A673 (cell line): Measurements from ENCODE around the gene S100A9. TPM values are rescaled to one million over a fixed set of nuclear protein-coding genes. Genes with fewer than 3 reads are reported as not detected.

Experiments used
- BruUV-seq: library from RNA; stranded (reverse); fragments of 400-500 nt; replicated peaks from 2 replicates; lab custom pipeline; 2021; lab: Mats Ljungman, UMichigan
- CTCF ChIA-PET: fragments of 300-600 bp; sonication (Branson Sonifier 250); formaldehyde crosslinking; loops from one replicate; lab custom pipeline; 2022; ENCODE audit warnings: antibody characterized with exemption; lab: Charles Lee
- POLR2A ChIA-PET: fragments of 300-600 bp; sonication (Branson Sonifier 250); formaldehyde crosslinking; loops from one replicate; lab custom pipeline; 2022; ENCODE audit warnings: antibody characterized with exemption; ENCODE audit not compliant: low non-redundant PET; lab: Charles Lee
- DNase-seq: peaks from one replicate; pipeline ENCODE4 v3.0.0-alpha.2; 2015; ENCODE audit warnings: low spot score
- H3K27ac ChIP-seq: fragments of 200-600 bp; sonication (generic); 2 replicates; pipeline ENCODE4 v1.5.1; 2016; ENCODE audit warnings: mixed run types, low read depth, mild to moderate bottlenecking, mixed read lengths, antibody characterized with exemption, low read length; ENCODE audit not compliant: poor library complexity, severe bottlenecking
- H3K27me3 ChIP-seq: fragments of 200-600 bp; sonication (generic); replicated peaks from 2 replicates; pipeline ENCODE4 v1.6.1; 2017; ENCODE audit warnings: mixed run types, low read depth, mild to moderate bottlenecking, mixed read lengths, antibody characterized with exemption, low read length; ENCODE audit not compliant: insufficient read depth, poor library complexity
- H3K36me3 ChIP-seq: fragments of 200-600 bp; sonication (generic); 2 replicates; pipeline ENCODE4 v1.6.1; 2016; ENCODE audit warnings: mixed run types, mild to moderate bottlenecking, mixed read lengths, antibody characterized with exemption, low read length; ENCODE audit not compliant: insufficient read depth, poor library complexity, severe bottlenecking
- H3K4me1 ChIP-seq: fragments of 200-600 bp; sonication (generic); 2 replicates; pipeline ENCODE4 v1.6.1; 2017; ENCODE audit warnings: mixed run types, mild to moderate bottlenecking, mixed read lengths, antibody characterized with exemption, low read length; ENCODE audit not compliant: insufficient read depth, poor library complexity, severe bottlenecking
- H3K4me3 ChIP-seq: fragments of 200-600 bp; sonication (generic); 2 replicates; pipeline ENCODE4 v1.5.1; 2016; ENCODE audit warnings: low read depth, mixed run types, mild to moderate bottlenecking, mixed read lengths, low read length; ENCODE audit not compliant: poor library complexity, severe bottlenecking
- H3K9me3 ChIP-seq: fragments of 200-600 bp; sonication (generic); 2 replicates; pipeline ENCODE4 v1.6.1; 2016; ENCODE audit warnings: mixed run types, low read depth, mild to moderate bottlenecking, mixed read lengths, antibody characterized with exemption, low read length; ENCODE audit not compliant: poor library complexity, severe bottlenecking
- EZH2 ChIP-seq: fragments of 200-600 bp; sonication (generic); IDR thresholded peaks from 2 replicates; pipeline ENCODE4 v1.6.1; 2017; ENCODE audit warnings: borderline replicate concordance, low read depth, mild to moderate bottlenecking, mixed read lengths, antibody characterized with exemption, low read length; ENCODE audit not compliant: poor library complexity, severe bottlenecking
- intact Hi-C: fragments of 100-400 bp; cut with micrococcal nuclease; formaldehyde crosslinking; loops from one replicate; pipeline ENCODE4 v1.10.0; 2022; ENCODE audit not compliant: unreplicated experiment
- total RNA-seq: library from RNA; stranded (reverse); gene quantifications from 2 replicates; pipeline ENCODE4 v1.2.3, GENCODE V29; 2021
- TF ChIP-seq, protein P1 (sequence below): fragments of 300-800, 200-600 bp; sonication (generic); conservative IDR thresholded peaks from 2 replicates; pipeline ENCODE4 v1.5.1; 2017; ENCODE audit warnings: low read depth, mild to moderate bottlenecking, antibody characterized with exemption, low read length, moderate library complexity, mixed read lengths

Gene S100A9
- total RNA-seq, 1 experiment from 2014 or later = not detected

DNA sequence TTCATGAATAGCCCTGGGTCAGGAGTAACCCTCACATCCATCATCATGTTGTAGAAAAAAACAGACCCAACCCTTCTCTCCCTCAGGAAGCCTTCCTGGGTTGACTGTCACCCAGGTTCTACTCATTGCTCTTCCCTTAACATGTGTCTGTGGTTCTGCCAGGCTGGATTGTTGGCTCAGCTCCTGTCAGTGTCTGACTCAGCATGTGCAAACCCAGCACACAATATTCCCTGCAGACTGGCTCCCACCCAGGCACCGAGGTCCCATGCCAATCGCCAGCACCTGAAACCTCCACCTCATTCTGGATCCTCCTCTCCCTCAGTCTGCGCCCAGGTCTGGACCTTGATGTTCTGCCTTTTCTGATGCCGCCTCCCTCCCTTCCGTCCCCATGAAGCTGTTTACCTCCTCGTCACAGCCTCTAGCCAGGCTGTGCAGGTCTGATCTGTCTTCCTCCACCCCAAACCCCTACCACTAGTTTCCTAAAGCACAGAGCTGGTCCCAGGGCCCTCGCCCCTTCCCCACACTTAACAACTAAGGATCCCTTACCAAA, 37.6 kb downstream of the S100A9 start:
- POLR2A ChIA-PET = no interaction called here
- Histone ChIP-seq H3K27ac (no peak overlapping the region), H3K4me3 (no peak overlapping the region), H3K9me3 (no peaks in the 10 kb centered on the region), H3K4me1 (no peaks in the 10 kb centered on the region), H3K36me3 (no peaks in the 10 kb centered on the region), H3K27me3 (peaks cover 72% of the 10 kb centered on the region)
- DNase-seq = no peak
- CTCF ChIA-PET = no interaction called here
- BruUV-seq = no TSS peak
- intact Hi-C loops = no loop called here
- no peak for TF ChIP-seq EZH2
- TF ChIP-seq, protein P1, sequence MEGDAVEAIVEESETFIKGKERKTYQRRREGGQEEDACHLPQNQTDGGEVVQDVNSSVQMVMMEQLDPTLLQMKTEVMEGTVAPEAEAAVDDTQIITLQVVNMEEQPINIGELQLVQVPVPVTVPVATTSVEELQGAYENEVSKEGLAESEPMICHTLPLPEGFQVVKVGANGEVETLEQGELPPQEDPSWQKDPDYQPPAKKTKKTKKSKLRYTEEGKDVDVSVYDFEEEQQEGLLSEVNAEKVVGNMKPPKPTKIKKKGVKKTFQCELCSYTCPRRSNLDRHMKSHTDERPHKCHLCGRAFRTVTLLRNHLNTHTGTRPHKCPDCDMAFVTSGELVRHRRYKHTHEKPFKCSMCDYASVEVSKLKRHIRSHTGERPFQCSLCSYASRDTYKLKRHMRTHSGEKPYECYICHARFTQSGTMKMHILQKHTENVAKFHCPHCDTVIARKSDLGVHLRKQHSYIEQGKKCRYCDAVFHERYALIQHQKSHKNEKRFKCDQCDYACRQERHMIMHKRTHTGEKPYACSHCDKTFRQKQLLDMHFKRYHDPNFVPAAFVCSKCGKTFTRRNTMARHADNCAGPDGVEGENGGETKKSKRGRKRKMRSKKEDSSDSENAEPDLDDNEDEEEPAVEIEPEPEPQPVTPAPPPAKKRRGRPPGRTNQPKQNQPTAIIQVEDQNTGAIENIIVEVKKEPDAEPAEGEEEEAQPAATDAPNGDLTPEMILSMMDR = no peak

DNA sequence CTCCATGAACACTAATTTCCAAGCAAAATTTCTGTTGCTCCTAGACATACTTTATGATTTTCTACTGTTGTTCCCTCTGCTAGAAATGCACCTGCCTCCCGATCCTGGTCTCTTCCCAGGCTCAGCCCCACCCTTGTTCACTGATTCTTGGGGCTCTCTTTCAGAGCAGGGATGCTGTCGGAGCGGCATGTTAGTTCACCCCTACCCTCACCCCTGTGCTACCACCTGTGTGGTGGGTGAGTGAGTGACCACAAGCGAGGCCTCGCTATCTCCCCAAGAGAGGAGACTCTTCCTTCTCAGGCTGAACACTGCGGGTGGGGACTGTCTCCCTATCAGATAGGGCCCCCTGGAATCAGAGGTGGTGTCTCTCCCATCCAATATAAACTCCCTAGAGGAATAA, 38.1 kb downstream of the S100A9 start:
- CTCF ChIA-PET = no interaction called here
- TF ChIP-seq, protein P1 = no peak
- TF ChIP-seq EZH2 = no peak
- BruUV-seq = no TSS peak
- no peak for DNase-seq
- intact Hi-C loops = no loop called here
- Histone ChIP-seq H3K9me3 (no peaks in the 10 kb centered on the region), H3K4me3 (no peak overlapping the region), H3K36me3 (no peaks in the 10 kb centered on the region), H3K4me1 (no peaks in the 10 kb centered on the region), H3K27me3 (peaks cover 73% of the 10 kb centered on the region), H3K27ac (no peak overlapping the region)
- POLR2A ChIA-PET = no interaction called here

DNA sequence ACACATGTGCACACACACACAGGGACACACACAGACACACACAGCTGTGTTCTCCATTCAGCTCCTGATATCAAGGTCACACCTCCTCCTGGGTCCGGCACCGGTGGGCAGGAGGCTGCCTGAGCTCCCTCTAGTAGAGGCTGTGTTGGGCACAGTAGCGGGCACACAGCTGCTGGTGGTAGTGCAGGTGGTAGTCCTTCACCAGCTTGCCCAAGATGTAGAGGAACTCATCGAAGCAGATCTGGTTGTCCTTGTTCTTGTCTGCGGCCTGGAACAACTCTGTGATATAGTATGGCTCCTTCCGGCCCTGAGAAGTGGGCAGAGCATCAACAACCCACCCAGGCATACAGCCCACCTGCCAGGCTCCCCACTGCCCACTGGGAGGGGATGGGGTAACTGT, 38.8 kb downstream of the S100A9 start:
- Histone ChIP-seq H3K36me3 (no peaks in the 10 kb centered on the region), H3K27ac (no peak overlapping the region), H3K9me3 (no peaks in the 10 kb centered on the region), H3K4me1 (no peaks in the 10 kb centered on the region), H3K27me3 (peaks cover 75% of the 10 kb centered on the region), H3K4me3 (no peak overlapping the region)
- CTCF ChIA-PET = no interaction called here
- intact Hi-C loops = no loop called here
- TF ChIP-seq, protein P1 = no peak
- TF ChIP-seq EZH2 = no peak
- DNase-seq = no peak
- POLR2A ChIA-PET = no interaction called here
- BruUV-seq = no TSS peak
